ENCODE data around the gene RUNX1.

RUNX1 gene

DNA sequence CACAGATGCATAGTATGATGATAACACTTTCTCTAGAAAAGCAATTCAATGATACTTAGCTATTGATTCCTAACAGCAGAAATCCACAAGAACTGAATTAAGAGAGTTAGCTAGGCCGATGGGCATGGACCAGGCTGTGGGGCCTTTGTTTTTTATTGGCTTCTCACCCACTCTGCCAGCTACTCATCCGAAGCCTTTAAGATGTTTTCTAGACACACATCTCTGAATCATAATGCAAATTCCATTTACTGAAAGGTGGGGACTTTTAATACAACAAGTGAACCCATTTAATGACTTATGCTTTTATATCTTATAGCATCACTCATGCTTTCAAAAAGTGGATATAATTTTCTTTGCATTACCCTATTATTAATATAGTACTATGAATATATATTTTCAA lies 170.2 kb downstream of the RUNX1 start:
- DNase-seq (ENCODE audit: low spot score) = no peak

DNA sequence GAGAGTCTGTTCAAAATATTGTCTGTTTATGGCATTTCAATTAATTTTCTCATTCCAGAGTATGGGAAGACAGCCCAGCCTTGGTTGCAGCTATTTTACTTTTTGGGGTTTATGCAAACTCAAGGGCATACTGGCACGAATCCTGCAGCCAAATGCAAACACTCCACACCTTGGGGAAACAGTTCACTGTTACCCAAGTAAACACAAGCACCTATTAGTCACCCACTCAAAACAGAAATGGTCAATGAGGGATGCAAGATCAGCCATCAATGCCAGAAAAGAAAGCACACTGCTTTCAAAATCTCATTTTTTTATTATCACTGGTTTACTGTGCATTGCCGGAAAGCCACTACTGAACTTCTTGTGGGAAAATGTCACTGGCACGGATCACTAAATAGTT lies 170.6 kb downstream of the RUNX1 start:
- no peak for DNase-seq (ENCODE audit: low spot score)

DNA sequence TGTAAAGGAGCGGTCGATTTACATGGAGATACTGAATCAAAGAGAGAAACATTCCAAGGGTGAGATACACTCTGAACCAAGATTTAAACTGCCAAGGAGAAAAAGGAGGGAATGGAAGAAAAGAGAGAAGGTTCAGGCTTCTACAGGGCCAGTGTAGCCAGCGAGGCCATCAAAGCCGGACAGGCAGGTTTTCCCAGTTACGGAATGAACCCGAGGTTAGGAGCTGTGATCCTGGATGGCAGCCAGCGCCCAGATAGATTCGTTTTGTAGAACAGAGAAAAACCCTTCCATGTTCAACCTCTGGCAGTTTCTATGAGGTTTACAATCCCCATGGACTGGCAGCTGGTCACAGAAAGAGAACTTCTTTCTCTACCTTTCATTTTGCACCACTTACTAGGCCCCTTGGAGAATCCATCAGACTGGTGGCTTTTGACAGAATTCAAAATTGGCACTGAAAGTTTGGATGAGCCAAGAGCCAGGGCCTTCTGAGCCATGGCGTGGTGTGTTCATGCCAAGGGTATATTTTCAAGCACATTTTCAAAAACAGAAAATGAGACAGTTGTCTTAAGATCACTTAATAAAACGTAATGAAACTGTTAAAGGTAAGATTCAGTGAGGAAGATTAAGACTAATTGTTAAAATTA lies 171.5 kb downstream of the RUNX1 start:
- DNase-seq (ENCODE audit: low spot score) = no peak

DNA sequence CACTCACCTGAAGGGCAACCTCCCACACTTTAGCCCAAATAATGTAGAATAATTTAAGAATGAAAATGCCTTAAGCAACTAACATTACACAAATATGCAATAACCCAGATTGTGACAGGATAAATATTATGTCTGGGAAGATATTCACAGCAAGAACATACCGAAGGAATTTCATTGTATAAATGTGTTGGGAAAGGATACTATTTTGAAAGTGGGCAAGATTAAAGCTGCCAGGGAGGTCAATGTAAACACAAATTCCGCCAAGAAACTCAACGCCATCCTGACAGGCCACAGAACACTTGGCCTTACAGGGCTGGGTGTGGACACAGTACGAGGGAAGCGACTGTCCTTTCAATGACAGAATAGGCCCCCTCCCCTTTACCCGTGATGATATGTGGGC lies 173.3 kb downstream of the RUNX1 start:
- no peak for DNase-seq (ENCODE audit: low spot score)

- no peak for DNase-seq (ENCODE audit: low spot score)
These were observed 174.2 kb downstream of the RUNX1 start for GRCh38 chr21:34874684-34875513.

DNA sequence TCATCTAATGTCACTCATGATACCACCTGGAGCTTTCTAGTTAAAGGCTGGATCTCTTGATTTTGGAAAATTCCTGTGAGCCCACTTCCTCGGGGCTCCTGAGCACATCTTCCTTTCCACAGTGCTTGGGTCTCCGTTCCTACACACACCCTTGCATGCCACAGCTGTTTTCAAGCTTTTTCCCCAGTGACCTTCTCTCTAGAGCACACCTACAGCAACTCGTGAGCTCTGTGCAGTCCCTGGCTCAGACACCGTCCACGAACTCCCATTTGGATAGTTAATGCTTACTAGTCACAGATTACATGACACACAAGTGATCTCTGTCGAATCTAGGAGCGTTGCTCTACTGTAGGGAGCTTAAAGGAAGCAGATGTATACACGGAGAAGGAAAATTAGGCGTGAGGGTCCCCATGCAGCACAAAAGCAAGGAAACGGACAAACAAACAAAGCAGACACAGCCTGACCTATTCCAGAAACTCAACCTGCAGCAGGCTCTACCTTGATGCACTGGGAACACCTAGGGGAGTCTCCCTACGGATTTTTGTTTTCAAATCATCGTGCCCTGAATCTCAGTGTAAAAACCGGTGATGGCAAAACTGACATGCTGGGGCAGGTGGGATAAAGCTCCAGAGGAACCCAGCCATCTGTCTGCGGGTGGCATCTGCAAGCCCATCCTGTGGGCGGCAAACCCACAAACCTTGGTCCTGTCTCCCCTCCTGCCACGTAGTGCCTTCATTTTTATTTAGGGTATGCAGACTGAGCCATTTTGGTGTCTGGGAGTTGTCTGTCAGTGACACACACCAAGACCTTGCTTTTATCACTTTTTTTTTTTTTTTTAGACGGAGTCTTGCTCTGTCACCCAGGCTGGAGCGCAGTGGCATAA lies 177.8 kb downstream of the RUNX1 start:
- no peak for DNase-seq (ENCODE audit: low spot score)

- DNase-seq (ENCODE audit: low spot score) = no peak
These were observed 178.9 kb downstream of the RUNX1 start for GRCh38 chr21:34870246-34870645.

DNA sequence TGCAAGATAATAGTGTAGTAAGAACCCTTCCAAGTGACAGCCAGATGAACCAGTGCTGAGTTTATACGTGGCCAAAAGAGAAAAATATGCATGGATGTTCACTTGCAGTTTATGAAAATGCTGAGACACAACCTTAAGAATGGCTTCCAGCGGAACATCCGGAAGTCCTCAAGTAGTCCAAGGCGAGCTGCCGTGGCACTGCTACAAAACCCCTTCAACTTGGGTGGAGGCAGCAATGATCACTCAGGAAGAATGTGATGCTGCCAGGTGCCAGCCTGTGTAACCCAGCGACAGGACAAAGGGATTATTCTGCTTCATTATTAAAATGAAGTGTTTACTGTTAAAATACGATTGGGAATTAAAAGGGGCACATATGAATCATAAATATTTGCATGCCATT lies 179.6 kb downstream of the RUNX1 start:
- DNase-seq (ENCODE audit: low spot score) = no peak

DNA sequence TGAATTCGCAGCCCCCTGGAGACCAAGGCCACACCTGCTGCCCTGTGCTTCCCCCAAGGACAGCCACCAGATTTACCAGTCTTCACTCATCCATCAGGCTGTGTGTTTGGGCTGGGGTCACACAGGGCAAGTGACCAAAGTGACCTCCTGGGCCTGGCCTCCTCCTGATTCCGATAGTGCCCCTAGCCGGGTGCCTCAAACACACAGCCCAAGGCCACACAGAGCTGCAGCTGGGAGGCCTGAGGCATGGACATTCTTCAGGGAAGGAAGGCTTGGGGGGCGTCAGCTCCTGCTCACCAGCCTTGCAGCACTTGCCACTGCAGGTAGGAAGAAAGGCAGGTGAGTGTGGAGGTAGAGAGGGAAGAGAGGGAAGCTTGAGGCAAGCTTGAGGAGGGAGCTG lies 181.3 kb downstream of the RUNX1 start:
- DNase-seq (ENCODE audit: low spot score) = no peak

DNA sequence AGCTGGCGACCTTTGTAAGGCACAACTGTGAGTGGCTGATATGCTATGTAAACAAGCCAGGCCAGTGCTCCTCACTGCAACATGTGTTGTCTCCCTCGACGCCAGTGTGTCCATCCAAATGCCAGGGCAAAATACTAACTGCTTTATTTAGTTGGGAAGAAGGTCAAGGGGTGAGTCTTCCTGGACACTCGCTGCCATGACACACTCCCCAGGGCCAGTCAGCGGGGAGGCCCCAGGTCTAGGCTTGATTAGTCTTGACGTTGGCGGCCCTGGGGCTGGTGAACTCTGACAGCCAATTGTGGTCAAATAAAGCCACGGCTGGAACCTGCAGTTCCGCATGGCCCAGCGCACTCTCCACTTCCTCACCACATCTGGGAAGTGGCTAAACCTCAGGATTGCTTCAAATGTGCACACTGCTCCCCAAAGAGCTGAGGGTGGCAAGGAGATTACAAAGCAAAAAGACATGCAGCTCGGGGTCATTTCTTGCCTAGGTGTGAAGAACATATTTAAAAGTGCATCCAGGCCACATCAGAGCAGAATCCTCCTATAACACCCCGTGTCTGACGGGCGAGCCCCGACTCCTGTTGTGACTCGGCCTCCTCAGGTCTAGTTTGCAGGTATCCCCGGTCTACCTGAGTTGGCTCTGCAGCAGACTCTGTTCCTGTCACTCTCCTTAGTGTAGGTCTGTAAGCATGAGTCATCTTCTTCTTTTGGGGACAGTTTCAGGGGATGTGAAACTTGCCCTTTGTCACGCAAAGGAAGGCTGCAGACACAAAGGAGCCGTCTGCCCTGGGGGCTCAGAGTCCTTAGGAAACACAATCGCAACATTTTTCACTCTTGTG lies 183.5 kb downstream of the RUNX1 start:
- no peak for DNase-seq (ENCODE audit: low spot score)

DNA sequence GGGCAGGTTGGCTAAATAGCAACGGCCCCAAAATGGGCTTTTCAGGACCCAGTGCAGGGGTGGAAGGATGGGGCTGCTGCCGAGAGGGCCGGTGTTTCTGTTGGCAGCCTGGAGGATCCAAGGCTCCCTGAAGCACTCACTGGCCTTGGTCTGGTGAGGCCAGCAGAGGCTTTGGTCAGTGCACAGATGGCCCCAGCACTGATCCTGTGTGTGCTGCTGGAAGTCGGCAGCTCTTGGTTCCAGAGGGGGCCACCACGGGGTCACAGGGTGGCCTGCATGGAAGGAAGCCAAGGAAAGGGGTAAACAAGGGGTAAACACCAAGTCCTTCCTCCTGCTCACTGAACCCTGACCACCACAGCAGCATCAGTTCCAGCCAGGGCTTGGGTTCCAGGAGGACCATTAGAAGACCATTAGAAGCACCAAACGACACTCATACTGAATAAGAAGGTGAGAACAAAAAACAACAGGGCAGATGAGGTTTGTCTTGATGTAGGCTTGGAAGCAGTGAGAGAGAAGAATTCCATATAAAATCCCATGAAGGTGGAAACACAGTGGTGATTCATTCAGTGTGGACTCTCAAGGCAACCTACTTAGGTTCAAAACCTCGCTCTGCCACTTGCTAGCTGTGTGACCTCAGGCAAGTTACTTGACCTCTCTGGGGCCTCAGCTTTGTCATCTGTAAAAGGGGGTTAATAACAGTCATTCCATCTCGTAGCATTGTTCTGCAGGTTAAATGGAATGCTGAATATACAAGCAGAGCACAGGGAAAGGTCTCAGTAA lies 184.5 kb downstream of the RUNX1 start:
- DNase-seq (ENCODE audit: low spot score) = no peak

DNA sequence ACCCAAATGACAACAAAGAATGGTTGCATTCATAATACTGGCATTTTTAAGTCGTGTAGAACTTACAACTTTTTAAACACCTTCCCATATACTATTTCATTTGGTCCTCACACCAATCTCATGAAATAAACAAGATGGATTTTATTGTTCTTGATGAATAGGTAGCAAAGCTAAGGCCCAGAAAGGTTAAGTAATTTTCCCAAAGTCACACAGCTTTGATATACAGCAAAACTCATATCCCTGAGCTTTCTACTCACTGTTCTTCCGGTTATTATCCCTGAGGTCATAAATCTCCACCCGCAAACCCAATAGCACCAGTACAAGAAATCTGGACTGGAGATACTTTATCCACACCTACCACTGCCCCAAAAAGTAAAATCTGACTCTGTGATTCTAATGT lies 186.2 kb downstream of the RUNX1 start:
- no peak for DNase-seq (ENCODE audit: low spot score)

GRCh38 chr21:34861258-34861657 lies 187.8 kb downstream of the RUNX1 start:
- no peak for DNase-seq (ENCODE audit: low spot score)

GRCh38 chr21:34859976-34860653 lies 189.0 kb downstream of the RUNX1 start:
- no peak for DNase-seq (ENCODE audit: low spot score)

GRCh38 chr21:34858559-34858958 lies 190.5 kb downstream of the RUNX1 start:
- DNase-seq (ENCODE audit: low spot score) = no peak

DNA sequence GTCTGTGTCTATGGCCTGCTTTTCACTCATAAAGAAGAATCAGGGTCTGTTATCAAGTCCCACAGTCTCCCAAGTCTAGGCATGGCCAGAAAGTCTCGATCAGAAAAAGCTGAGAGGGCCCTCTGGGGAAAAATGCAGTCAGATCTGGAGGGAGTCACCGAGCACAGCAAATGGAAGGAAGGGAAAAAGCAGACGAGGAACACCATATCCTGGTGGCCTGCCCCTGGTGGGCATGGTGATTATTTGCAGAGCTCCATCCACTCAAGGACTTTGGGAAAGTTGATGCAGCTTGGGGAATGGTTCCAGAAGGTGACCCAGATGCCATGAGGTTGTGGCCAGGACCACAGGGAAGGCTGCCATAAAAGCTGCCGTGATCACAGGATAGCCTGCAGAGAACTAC lies 191.2 kb downstream of the RUNX1 start:
- DNase-seq (ENCODE audit: low spot score) = no peak

DNA sequence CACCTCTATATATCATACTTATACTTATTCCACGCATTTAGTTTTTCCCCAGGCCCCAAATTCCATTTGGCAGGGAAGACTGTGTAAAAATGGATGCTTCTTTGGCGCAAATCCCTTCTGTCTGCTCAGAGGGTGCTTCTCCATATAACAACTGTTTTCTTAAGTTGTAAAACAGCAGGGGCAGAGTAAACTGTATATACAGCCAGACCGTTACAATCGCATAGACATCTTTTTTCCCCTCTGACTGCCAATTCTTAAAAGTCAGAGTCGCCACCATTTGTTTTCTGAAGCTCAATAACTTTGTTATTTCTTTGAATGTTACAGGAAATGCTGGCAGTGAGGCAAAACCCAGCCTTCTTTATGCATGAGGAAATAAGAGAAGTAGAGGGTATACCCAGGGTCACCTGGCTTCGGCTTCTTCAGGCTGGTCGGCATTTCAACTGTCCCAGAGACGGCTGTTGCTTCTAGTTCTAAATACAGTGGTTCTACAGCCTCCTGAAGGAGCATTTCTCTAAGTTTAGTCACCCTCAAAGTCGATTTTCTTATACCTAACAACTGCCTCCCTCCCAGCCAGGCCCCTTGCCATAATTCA lies 191.9 kb downstream of the RUNX1 start:
- DNase-seq (ENCODE audit: low spot score) = no peak

DNA sequence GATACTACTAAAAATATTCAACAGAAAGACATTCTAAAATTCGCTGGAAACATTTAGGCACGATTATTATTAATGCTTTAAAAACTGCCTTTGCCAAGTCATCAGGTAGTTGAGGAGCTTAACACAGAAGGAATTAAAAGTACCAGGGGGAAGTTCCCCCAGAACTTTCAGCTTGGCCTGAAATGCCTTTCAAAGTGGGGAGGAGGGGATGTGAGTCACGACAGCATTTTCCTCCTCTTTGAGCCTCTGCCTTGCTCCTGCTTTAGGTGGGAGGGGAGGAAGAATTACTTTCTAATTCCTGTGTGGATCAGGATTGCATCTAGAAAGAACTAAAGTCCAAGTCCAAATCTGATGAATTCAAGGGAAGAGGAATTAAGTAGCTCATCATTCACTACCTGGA lies 196.7 kb downstream of the RUNX1 start:
- DNase-seq (ENCODE audit: low spot score) = no peak

- DNase-seq (ENCODE audit: low spot score) = no peak
These were observed 198.9 kb downstream of the RUNX1 start for GRCh38 chr21:34850166-34850690.

- DNase-seq (ENCODE audit: low spot score) = peak; percentile 27
These were observed 202.4 kb downstream of the RUNX1 start for GRCh38 chr21:34846601-34847112.
